OCI-LY7 (cell line): Measurements from ENCODE around the gene XRCC3. TPM values are rescaled to one million over a fixed set of nuclear protein-coding genes. Genes with fewer than 3 reads are reported as not detected.

Experiments
- BruUV-seq: library from RNA; stranded (reverse); fragments of 400-500 nt; replicated peaks from 2 replicates; lab custom pipeline; 2021; lab: Mats Ljungman, UMichigan
- CTCF ChIA-PET: fragments of 300-600 bp; sonication (Branson Sonifier 250); formaldehyde crosslinking; loops from one replicate; lab custom pipeline; 2022; ENCODE audit warnings: antibody characterized with exemption; ENCODE audit not compliant: unreplicated experiment; lab: Charles Lee
- POLR2A ChIA-PET: fragments of 300-600 bp; sonication (Branson Sonifier 250); formaldehyde crosslinking; loops from one replicate; lab custom pipeline; 2022; ENCODE audit warnings: antibody characterized with exemption; lab: Charles Lee
- DNase-seq: peaks from one replicate; pipeline ENCODE4 v3.0.0-alpha.2; 2015; ENCODE audit warnings: low spot score
- H2AFZ ChIP-seq: fragments of 200-600 bp; sonication (generic), shearing (Covaris generic); 2 replicates; pipeline ENCODE4 v1.6.1; 2014; ENCODE audit warnings: mild to moderate bottlenecking, antibody characterized with exemption, low read length, moderate library complexity
- H3K27ac ChIP-seq: fragments of 200-600 bp; sonication (generic); 2 replicates; pipeline ENCODE4 v1.5.1; 2014; ENCODE audit warnings: mixed run types, low read depth, mild to moderate bottlenecking, moderate library complexity, low read length, inconsistent platforms; ENCODE audit not compliant: poor library complexity, severe bottlenecking
- H3K36me3 ChIP-seq: fragments of 200-600 bp; sonication (generic); 2 replicates; pipeline ENCODE4 v1.6.1; 2014; ENCODE audit warnings: mild to moderate bottlenecking, antibody characterized with exemption, low read length, moderate library complexity, mixed read lengths; ENCODE audit not compliant: insufficient read depth
- H3K4me1 ChIP-seq: fragments of 200-600 bp; sonication (generic); 2 replicates; pipeline ENCODE4 v1.5.1; 2014; ENCODE audit warnings: mild to moderate bottlenecking, low read length; ENCODE audit not compliant: insufficient read depth, poor library complexity, severe bottlenecking
- H3K4me2 ChIP-seq: fragments of 200-600 bp; sonication (generic); 2 replicates; pipeline ENCODE4 v1.6.1; 2014; ENCODE audit warnings: mild to moderate bottlenecking, low read length
- H3K4me3 ChIP-seq: fragments of 200-600 bp; sonication (generic); 2 replicates; pipeline ENCODE4 v1.5.1; 2014; ENCODE audit warnings: mild to moderate bottlenecking, low read depth, low read length; ENCODE audit not compliant: poor library complexity, severe bottlenecking
- H3K79me2 ChIP-seq: fragments of 200-600 bp; sonication (generic); 2 replicates; pipeline ENCODE4 v1.6.1; 2016; ENCODE audit warnings: low read depth, mild to moderate bottlenecking, low read length, moderate library complexity, mixed read lengths; ENCODE audit not compliant: insufficient read depth
- H3K9me2 ChIP-seq: fragments of 200-600 bp; sonication (generic); 2 replicates; pipeline ENCODE4 v1.6.1; 2016; ENCODE audit warnings: mild to moderate bottlenecking, low read length, mixed read lengths; ENCODE audit not compliant: insufficient read depth
- H3K9me3 ChIP-seq: fragments of 200-600 bp; sonication (generic); 2 replicates; pipeline ENCODE4 v1.6.1; 2014; ENCODE audit warnings: mild to moderate bottlenecking, mixed run types, low read length, mixed read lengths
- H4K20me1 ChIP-seq: fragments of 200-600 bp; sonication (generic); 2 replicates; pipeline ENCODE4 v1.6.1; 2014; ENCODE audit warnings: mild to moderate bottlenecking, antibody characterized with exemption, low read length, moderate library complexity, mixed read lengths; ENCODE audit not compliant: insufficient read depth
- EZH2phosphoT487 ChIP-seq: fragments of 200-600 bp; sonication (generic); IDR thresholded peaks from 2 replicates; pipeline ENCODE4 v1.6.1; 2018; ENCODE audit warnings: low read depth, borderline replicate concordance, mild to moderate bottlenecking, mixed run types, antibody characterized with exemption, low read length, moderate library complexity, mixed read lengths
- intact Hi-C: fragments of 100-400 bp; cut with micrococcal nuclease; formaldehyde crosslinking; loops from one replicate; pipeline ENCODE4 v1.10.0; 2022; ENCODE audit not compliant: unreplicated experiment
- total RNA-seq, 2 experiments: library from RNA; depleted of rRNA in 1 of 2; stranded (reverse); fragments of >200 nt in 1 of 2; shearing (Covaris generic) in 1 of 2; gene quantifications; 2 replicates each; pipeline ENCODE4 v1.2.3, GENCODE V29; 2014 to 2022
- TF ChIP-seq, protein P1 (sequence below): fragments of 200-600 bp; sonication (generic); conservative IDR thresholded peaks from 2 replicates; pipeline ENCODE4 v1.5.1; 2014; ENCODE audit warnings: mild to moderate bottlenecking, antibody characterized with exemption, low read length, moderate library complexity, mixed read lengths

XRCC3 gene
- total RNA-seq, 2 experiments from 2014 or later = 83.3 to 130 TPM

DNA sequence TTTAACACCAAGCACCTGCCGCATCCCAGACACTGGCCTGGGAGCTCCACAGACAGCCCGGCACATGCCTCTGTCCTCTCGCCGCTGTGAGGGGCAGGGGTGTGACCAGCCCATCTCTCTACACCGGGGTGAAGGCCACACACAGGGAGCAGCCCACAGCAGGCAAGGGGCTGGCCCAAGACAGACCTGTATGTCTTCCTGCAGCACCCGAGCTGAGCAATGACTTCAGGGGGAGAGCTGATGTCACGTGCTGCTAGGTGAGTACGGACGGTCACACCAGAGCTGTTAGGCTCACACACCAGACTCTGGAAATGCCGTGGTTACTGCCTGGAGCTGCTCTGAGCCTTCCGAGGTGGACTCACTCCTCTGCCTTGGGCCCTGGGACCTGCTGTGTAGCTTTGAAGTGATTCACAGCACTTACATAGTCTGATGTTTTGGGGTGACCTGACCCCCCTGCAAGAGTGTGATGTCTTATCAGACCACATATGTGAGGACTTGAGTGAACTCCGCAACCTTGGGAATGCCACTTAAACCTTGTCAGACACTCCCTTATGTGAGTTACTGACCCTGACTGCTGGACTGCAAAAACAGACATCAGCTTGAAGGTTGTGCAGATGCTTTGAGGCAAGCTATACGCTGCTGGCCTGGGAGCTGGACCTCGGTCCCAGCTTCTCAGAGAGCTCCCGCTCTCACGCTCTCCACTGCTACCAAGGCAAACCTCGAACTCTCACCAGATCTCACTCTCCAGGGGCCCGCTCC is 1.8 kb downstream of the XRCC3 start:
- Histone ChIP-seq H3K9me3 (no peaks in the 10 kb centered on the region), H3K4me1 (peaks cover 41% of the 10 kb centered on the region), H3K4me2 (peak overlapping the region; percentile 90), H2AFZ (no peak overlapping the region), H3K9me2 (no peaks in the 10 kb centered on the region), H3K27ac (peak overlapping the region; percentile 60), H3K79me2 (peaks cover 41% of the 10 kb centered on the region), H3K4me3 (peak overlapping the region; percentile 88), H3K36me3 (peaks cover 55% of the 10 kb centered on the region), H4K20me1 (peaks cover 8% of the 10 kb centered on the region)
- no TSS peak for BruUV-seq
- peak; percentile 24 for DNase-seq
- TF ChIP-seq, protein P1, sequence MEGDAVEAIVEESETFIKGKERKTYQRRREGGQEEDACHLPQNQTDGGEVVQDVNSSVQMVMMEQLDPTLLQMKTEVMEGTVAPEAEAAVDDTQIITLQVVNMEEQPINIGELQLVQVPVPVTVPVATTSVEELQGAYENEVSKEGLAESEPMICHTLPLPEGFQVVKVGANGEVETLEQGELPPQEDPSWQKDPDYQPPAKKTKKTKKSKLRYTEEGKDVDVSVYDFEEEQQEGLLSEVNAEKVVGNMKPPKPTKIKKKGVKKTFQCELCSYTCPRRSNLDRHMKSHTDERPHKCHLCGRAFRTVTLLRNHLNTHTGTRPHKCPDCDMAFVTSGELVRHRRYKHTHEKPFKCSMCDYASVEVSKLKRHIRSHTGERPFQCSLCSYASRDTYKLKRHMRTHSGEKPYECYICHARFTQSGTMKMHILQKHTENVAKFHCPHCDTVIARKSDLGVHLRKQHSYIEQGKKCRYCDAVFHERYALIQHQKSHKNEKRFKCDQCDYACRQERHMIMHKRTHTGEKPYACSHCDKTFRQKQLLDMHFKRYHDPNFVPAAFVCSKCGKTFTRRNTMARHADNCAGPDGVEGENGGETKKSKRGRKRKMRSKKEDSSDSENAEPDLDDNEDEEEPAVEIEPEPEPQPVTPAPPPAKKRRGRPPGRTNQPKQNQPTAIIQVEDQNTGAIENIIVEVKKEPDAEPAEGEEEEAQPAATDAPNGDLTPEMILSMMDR = no peak
- no peak for TF ChIP-seq EZH2phosphoT487
- POLR2A ChIA-PET = interaction anchor here (0.5 to 1.1 kb wide), 2 partner anchors 21 to 79 kb away, joined by 3 to 5 read pairs; no protein-coding TSS in a partner anchor
- intact Hi-C loops = loop anchor here (2.0 kb wide), 2 partner anchors 15 to 35 kb away; no protein-coding TSS in a partner anchor
- CTCF ChIA-PET = no interaction called here

DNA sequence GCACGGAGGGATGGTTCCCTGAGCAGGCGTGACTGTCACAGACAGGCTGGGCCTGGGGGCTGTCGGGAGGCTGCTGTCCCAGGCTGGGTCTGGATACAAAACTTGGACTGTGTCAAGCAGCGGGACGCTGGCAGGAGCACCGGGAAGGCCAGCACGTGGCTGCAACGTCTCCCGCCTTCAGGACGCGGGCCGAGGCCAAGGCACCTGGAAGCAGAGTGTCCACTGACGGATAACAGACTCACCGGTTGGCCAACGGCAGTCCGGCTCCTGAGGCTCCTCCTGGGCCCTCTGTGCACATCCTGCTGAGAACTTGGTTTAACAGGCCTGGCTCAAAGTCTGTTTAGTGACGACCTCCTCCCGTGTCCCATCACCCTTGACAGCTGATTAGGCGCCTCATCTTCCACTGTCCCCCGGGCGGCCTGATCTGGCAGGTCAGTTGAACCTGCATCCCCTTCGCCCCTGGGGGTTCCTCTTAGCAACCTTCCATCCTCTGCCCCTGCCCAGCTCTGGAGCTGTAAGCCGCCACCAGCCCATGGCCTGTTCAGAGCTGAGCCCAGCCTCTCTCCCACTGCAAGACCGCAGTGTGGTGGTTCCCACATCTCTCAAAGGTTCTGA is 2.5 kb downstream of the XRCC3 start:
- Histone ChIP-seq H3K4me2 (peak overlapping the region; percentile 90; the same call in 1 of the 2 replicates), H3K4me3 (no peak overlapping the region), H2AFZ (no peak overlapping the region), H3K9me3 (no peaks in the 10 kb centered on the region), H3K27ac (no peak overlapping the region), H3K79me2 (peaks cover 41% of the 10 kb centered on the region), H3K36me3 (peaks cover 62% of the 10 kb centered on the region), H3K4me1 (peaks cover 41% of the 10 kb centered on the region), H4K20me1 (peaks cover 8% of the 10 kb centered on the region), H3K9me2 (no peaks in the 10 kb centered on the region)
- POLR2A ChIA-PET = interaction anchor here (0.6 to 1.1 kb wide), 2 partner anchors 20 to 193 kb away, joined by 4 to 5 read pairs; no protein-coding TSS in a partner anchor
- intact Hi-C loops = no loop called here
- BruUV-seq = no TSS peak
- CTCF ChIA-PET = no interaction called here
- no peak for DNase-seq
- TF ChIP-seq, protein P1 = no peak
- no peak for TF ChIP-seq EZH2phosphoT487
